ENCODE results near the gene OCSTAMP. TPM values are rescaled to one million over a fixed set of nuclear protein-coding genes. Genes with fewer than 3 reads are reported as not detected.

OCSTAMP gene
- polyA plus RNA-seq, 1 donor from 2014 or later = not detected

GRCh38 chr20:46564241-46564957, 13.9 kb upstream of the OCSTAMP start:
- H3K27me3 Mint-ChIP-seq = peaks cover 6% of the 10 kb centered on the region
- no peaks in the 10 kb centered on the region for H3K9me3 Mint-ChIP-seq

GRCh38 chr20:46563860-46564221, 13.4 kb upstream of the OCSTAMP start:
- Mint-ChIP-seq H3K9me3 (no peaks in the 10 kb centered on the region), H3K27me3 (peaks cover 6% of the 10 kb centered on the region), H3K4me1 (peaks cover 0 to 8% (median 0%) of the 10 kb centered on the region in 3 donors), H3K4me3 (no peak overlapping the region), H3K27ac (no peak overlapping the region), H3K36me3 (no peaks in the 10 kb centered on the region)

More at GRCh38 chr20:46564241-46564957, 13.9 kb upstream of the OCSTAMP start:
- no peak overlapping the region for H3K27ac Mint-ChIP-seq
- no peaks in the 10 kb centered on the region for H3K36me3 Mint-ChIP-seq
- no peak overlapping the region for H3K4me3 Mint-ChIP-seq
- H3K4me1 Mint-ChIP-seq = peaks cover 0 to 8% (median 0%) of the 10 kb centered on the region in 3 donors

- H3K4me1 Mint-ChIP-seq = peaks cover 0 to 8% (median 0%) of the 10 kb centered on the region in 3 donors
- H3K4me3 Mint-ChIP-seq = no peak overlapping the region
- H3K27ac Mint-ChIP-seq = no peak overlapping the region
- H3K9me3 Mint-ChIP-seq = no peaks in the 10 kb centered on the region
- H3K36me3 Mint-ChIP-seq = no peaks in the 10 kb centered on the region
- peaks cover 6% of the 10 kb centered on the region for H3K27me3 Mint-ChIP-seq
These were observed 12.9 kb upstream of the OCSTAMP start for GRCh38 chr20:46563170-46563859.

- Mint-ChIP-seq H3K4me3 (no peak overlapping the region), H3K27ac (no peak overlapping the region), H3K36me3 (peaks cover 1% of the 10 kb centered on the region), H3K9me3 (no peaks in the 10 kb centered on the region), H3K4me1 (peaks cover 0 to 8% (median 0%) of the 10 kb centered on the region in 3 donors), H3K27me3 (peaks cover 6% of the 10 kb centered on the region)
These were observed 12.1 kb upstream of the OCSTAMP start for GRCh38 chr20:46562373-46563169.

- H3K4me1 Mint-ChIP-seq = peaks cover 0 to 8% (median 0%) of the 10 kb centered on the region in 3 donors
- no peak overlapping the region for H3K4me3 Mint-ChIP-seq
- H3K27me3 Mint-ChIP-seq = peaks cover 6% of the 10 kb centered on the region
- H3K27ac Mint-ChIP-seq = no peak overlapping the region
- H3K9me3 Mint-ChIP-seq = no peaks in the 10 kb centered on the region
- peaks cover 1% of the 10 kb centered on the region for H3K36me3 Mint-ChIP-seq
These were observed 11.5 kb upstream of the OCSTAMP start for GRCh38 chr20:46562009-46562372.

- H3K27ac Mint-ChIP-seq = no peak overlapping the region
- H3K4me3 Mint-ChIP-seq = no peak overlapping the region
- H3K4me1 Mint-ChIP-seq = peaks cover 5 to 18% (median 9%) of the 10 kb centered on the region in 3 donors
- H3K36me3 Mint-ChIP-seq = peaks cover 1% of the 10 kb centered on the region
- H3K9me3 Mint-ChIP-seq = no peaks in the 10 kb centered on the region
- H3K27me3 Mint-ChIP-seq = no peaks in the 10 kb centered on the region
These were observed 9.4 kb upstream of the OCSTAMP start for GRCh38 chr20:46559685-46560440.

- Mint-ChIP-seq H3K36me3 (peaks cover 1% of the 10 kb centered on the region), H3K4me1 (peaks cover 9 to 22% (median 11%) of the 10 kb centered on the region in 3 donors), H3K4me3 (no peak overlapping the region), H3K9me3 (no peaks in the 10 kb centered on the region), H3K27ac (no peak overlapping the region), H3K27me3 (no peaks in the 10 kb centered on the region)
These were observed 8.5 kb upstream of the OCSTAMP start for GRCh38 chr20:46559001-46559400.

- no peak overlapping the region for H3K27ac Mint-ChIP-seq
- peaks cover 1% of the 10 kb centered on the region for H3K36me3 Mint-ChIP-seq
- H3K4me3 Mint-ChIP-seq = peak overlapping the region in 1 of 4 donors; percentile 43
- no peaks in the 10 kb centered on the region for H3K9me3 Mint-ChIP-seq
- H3K4me1 Mint-ChIP-seq = peaks cover 11 to 24% (median 11%) of the 10 kb centered on the region in 3 donors
- no peaks in the 10 kb centered on the region for H3K27me3 Mint-ChIP-seq
These were observed 8.1 kb upstream of the OCSTAMP start for GRCh38 chr20:46558511-46558959.

GRCh38 chr20:46557231-46557956, 6.9 kb upstream of the OCSTAMP start:
- Mint-ChIP-seq H3K9me3 (no peaks in the 10 kb centered on the region), H3K4me1 (peaks cover 21 to 36% (median 21%) of the 10 kb centered on the region in 3 donors), H3K4me3 (peak overlapping the region in 1 of 4 donors; percentile 49), H3K36me3 (peaks cover 1% of the 10 kb centered on the region), H3K27me3 (no peaks in the 10 kb centered on the region), H3K27ac (no peak overlapping the region)

- peak overlapping the region in 1 of 4 donors; percentile 43 for H3K4me3 Mint-ChIP-seq
- H3K36me3 Mint-ChIP-seq = peaks cover 1% of the 10 kb centered on the region
- H3K27me3 Mint-ChIP-seq = no peaks in the 10 kb centered on the region
- H3K4me1 Mint-ChIP-seq = peaks cover 30 to 43% (median 32%) of the 10 kb centered on the region in 3 donors
- H3K27ac Mint-ChIP-seq = no peak overlapping the region
- no peaks in the 10 kb centered on the region for H3K9me3 Mint-ChIP-seq
These were observed 5.0 kb upstream of the OCSTAMP start for GRCh38 chr20:46555370-46555956.

- Mint-ChIP-seq H3K27me3 (no peaks in the 10 kb centered on the region), H3K4me1 (peaks cover 30 to 42% (median 32%) of the 10 kb centered on the region in 3 donors), H3K27ac (no peak overlapping the region), H3K4me3 (peak overlapping the region in 1 of 4 donors; percentile 43), H3K36me3 (peaks cover 1% of the 10 kb centered on the region), H3K9me3 (no peaks in the 10 kb centered on the region)
These were observed 4.4 kb upstream of the OCSTAMP start for GRCh38 chr20:46554828-46555227.

- no peak overlapping the region for H3K27ac Mint-ChIP-seq
These were observed 3.5 kb upstream of the OCSTAMP start for GRCh38 chr20:46553926-46554325.

More at GRCh38 chr20:46553926-46554325, 3.5 kb upstream of the OCSTAMP start:
- Mint-ChIP-seq H3K36me3 (peaks cover 1% of the 10 kb centered on the region), H3K4me1 (peaks cover 30 to 41% (median 32%) of the 10 kb centered on the region in 3 donors), H3K4me3 (no peak overlapping the region), H3K9me3 (no peaks in the 10 kb centered on the region), H3K27me3 (no peaks in the 10 kb centered on the region)
